ENCODE data around the gene AR.

The AR gene

GRCh38 chrX:67574696-67575095 lies 30.9 kb downstream of the AR start:
- no peak overlapping the region for H3K4me3 ChIP-seq (ENCODE audit: low read depth, low read length)
- no peak overlapping the region for H3K9ac ChIP-seq

GRCh38 chrX:67582436-67582835 lies 38.6 kb downstream of the AR start:
- H2AFZ ChIP-seq, result no peak overlapping the region
- no peaks in the 10 kb centered on the region for H3K27me3 ChIP-seq (ENCODE audit: control insufficient read depth, insufficient read depth, low read length)
- no peaks in the 10 kb centered on the region for H3K36me3 ChIP-seq (ENCODE audit: control insufficient read depth, insufficient read depth, low read length)
- no peak for TF ChIP-seq CTCF (IDR thresholded peaks at IDR 0.05)
- H3K4me1 ChIP-seq, result no peaks in the 10 kb centered on the region
- H3K79me2 ChIP-seq, result no peaks in the 10 kb centered on the region
- H3K9me3 ChIP-seq (ENCODE audit: control insufficient read depth, low read length), result no peaks in the 10 kb centered on the region
- no peak overlapping the region for H3K27ac ChIP-seq
- H3K4me2 ChIP-seq (ENCODE audit: low read length), result no peak overlapping the region
- no peak overlapping the region for H3K4me3 ChIP-seq (ENCODE audit: low read depth, low read length)
- no peak overlapping the region for H3K9ac ChIP-seq

More at GRCh38 chrX:67574696-67575095, 30.9 kb downstream of the AR start:
- Histone ChIP-seq H3K4me2 (ENCODE audit: low read length) (no peak overlapping the region), H3K79me2 (no peaks in the 10 kb centered on the region), H3K27ac (no peak overlapping the region), H2AFZ (no peak overlapping the region), H3K36me3 (ENCODE audit: control insufficient read depth, insufficient read depth, low read length) (no peaks in the 10 kb centered on the region), H3K9me3 (ENCODE audit: control insufficient read depth, low read length) (no peaks in the 10 kb centered on the region), H3K27me3 (ENCODE audit: control insufficient read depth, insufficient read depth, low read length) (no peaks in the 10 kb centered on the region), H3K4me1 (no peaks in the 10 kb centered on the region)
- TF ChIP-seq CTCF (IDR thresholded peaks at IDR 0.05), result no peak

- Histone ChIP-seq H2AFZ (no peak overlapping the region), H3K27ac (no peak overlapping the region), H3K9me3 (ENCODE audit: control insufficient read depth, low read length) (no peaks in the 10 kb centered on the region), H3K4me2 (ENCODE audit: low read length) (no peak overlapping the region), H3K4me3 (ENCODE audit: low read depth, low read length) (no peak overlapping the region), H3K79me2 (no peaks in the 10 kb centered on the region), H3K9ac (no peak overlapping the region), H3K4me1 (no peaks in the 10 kb centered on the region), H3K36me3 (ENCODE audit: control insufficient read depth, insufficient read depth, low read length) (no peaks in the 10 kb centered on the region), H3K27me3 (ENCODE audit: control insufficient read depth, insufficient read depth, low read length) (no peaks in the 10 kb centered on the region)
- no peak for TF ChIP-seq CTCF (IDR thresholded peaks at IDR 0.05)
These were observed 39.4 kb downstream of the AR start for GRCh38 chrX:67583171-67583570.

- TF ChIP-seq CTCF (IDR thresholded peaks at IDR 0.05), result no peak
- H2AFZ ChIP-seq, result no peak overlapping the region
- H3K27ac ChIP-seq, result no peak overlapping the region
- H3K4me3 ChIP-seq (ENCODE audit: low read depth, low read length), result no peak overlapping the region
- no peaks in the 10 kb centered on the region for H3K4me1 ChIP-seq
- no peaks in the 10 kb centered on the region for H3K79me2 ChIP-seq
- H3K27me3 ChIP-seq (ENCODE audit: control insufficient read depth, insufficient read depth, low read length), result no peaks in the 10 kb centered on the region
- H3K4me2 ChIP-seq (ENCODE audit: low read length), result no peak overlapping the region
- no peak overlapping the region for H3K9ac ChIP-seq
- no peaks in the 10 kb centered on the region for H3K9me3 ChIP-seq (ENCODE audit: control insufficient read depth, low read length)
- H3K36me3 ChIP-seq (ENCODE audit: control insufficient read depth, insufficient read depth, low read length), result no peaks in the 10 kb centered on the region
These were observed 41.6 kb downstream of the AR start for GRCh38 chrX:67585401-67585800.

- no peak for TF ChIP-seq CTCF (IDR thresholded peaks at IDR 0.05)
- Histone ChIP-seq H3K27ac (no peak overlapping the region), H2AFZ (no peak overlapping the region), H3K9ac (no peak overlapping the region), H3K27me3 (ENCODE audit: control insufficient read depth, insufficient read depth, low read length) (no peaks in the 10 kb centered on the region), H3K9me3 (ENCODE audit: control insufficient read depth, low read length) (no peaks in the 10 kb centered on the region), H3K4me3 (ENCODE audit: low read depth, low read length) (no peak overlapping the region), H3K4me2 (ENCODE audit: low read length) (no peak overlapping the region), H3K4me1 (no peaks in the 10 kb centered on the region), H3K36me3 (ENCODE audit: control insufficient read depth, insufficient read depth, low read length) (no peaks in the 10 kb centered on the region), H3K79me2 (no peaks in the 10 kb centered on the region)
These were observed 44.3 kb downstream of the AR start for GRCh38 chrX:67587946-67588624.
